KBM-7 (cell line): ENCODE results near the gene SLC37A3.
"Not testable (repeated sequence)": the region's sequence is repeated elsewhere in the genome, so short reads cannot be mapped to it uniquely, and the experiment has no call there.

Experiments
- DNase-seq: peaks from one replicate; pipeline ENCODE4 v3.0.0-alpha.2; 2015
- in situ Hi-C: fragments of 300-500 bp; cut with MboI; formaldehyde crosslinking; loops from 2 replicates; pipeline ENCODE4 v1.14.3; 2020; ENCODE audit warnings: low sequenced_read_pairs, low pct_unique_long_range_greater_than_20kb, mixed read lengths

SLC37A3 gene

GRCh38 chr7:140358412-140359051 lies 39.8 kb downstream of the SLC37A3 start:
- DNase-seq: peak; percentile 32
- in situ Hi-C loops: no loop called here

GRCh38 chr7:140358024-140358411 lies 40.3 kb downstream of the SLC37A3 start:
- in situ Hi-C loops: no loop called here
- DNase-seq: no peak

GRCh38 chr7:140350056-140350455 lies 48.3 kb downstream of the SLC37A3 start:
- in situ Hi-C loops: no loop called here
- no peak for DNase-seq

DNA sequence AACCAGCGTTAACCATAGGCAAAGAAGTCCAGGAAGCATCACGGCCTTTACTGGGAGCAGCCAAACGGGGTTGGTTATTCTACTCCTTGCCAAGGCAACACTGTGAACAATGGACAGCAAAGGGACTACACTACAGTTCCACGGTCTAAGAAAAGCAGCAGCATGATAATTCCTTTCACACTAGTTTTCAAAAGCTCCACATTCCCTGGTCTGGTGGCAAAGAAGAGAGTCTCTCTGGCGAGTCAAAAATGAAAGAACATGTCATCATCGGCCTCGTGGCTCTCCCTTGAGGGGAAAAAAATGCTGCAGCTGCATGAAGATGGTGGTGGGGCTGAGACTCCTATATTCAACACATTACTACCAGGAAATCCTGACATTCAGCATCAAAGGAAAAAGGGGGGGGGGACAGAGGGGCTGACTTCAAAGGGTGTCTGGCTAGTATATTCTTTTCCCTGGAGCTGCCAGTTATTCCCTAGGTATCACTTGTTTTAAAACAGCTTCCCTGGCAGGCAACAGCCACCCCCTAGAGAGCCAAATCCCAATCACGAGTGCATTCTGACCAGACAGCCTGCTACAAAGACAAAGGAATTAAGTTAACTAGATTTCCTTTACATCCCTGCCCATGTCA lies 49.1 kb downstream of the SLC37A3 start:
- in situ Hi-C loops: loop anchor here (25.0 kb wide), 2 partner anchors 337 to 737 kb away; no protein-coding TSS in a partner anchor
- no peak for DNase-seq

DNA sequence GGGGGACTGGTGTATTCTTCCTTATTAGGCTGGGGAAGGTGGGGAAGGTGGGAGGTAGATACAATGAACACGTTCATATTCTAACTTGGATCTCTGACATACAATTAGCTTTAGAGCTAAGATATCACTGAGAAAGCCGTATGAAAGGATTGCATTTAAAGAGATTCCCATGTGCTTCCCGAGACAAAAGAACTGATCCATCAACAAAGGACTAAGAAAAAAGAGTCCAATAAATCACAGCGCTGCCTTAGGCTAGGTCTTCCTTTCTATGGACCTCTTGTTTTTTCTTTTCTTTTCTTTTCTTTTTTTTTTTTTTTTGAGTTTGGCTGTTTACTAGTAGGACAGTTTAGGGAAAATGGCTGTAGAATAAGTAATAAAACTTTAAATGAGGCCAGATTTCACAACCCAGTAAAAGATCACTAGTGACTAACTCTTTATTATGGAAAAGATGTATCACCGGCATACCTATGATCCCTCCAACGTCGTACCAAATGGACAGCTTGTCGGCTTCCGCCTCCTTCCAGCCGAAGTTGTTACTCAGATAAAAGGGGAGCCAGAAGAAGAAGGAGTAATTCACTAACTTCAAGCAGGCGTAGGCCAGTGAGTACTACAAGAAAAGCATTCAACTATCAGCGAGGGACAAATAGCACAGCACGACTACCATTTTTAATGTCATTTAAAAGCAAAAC lies 50.0 kb downstream of the SLC37A3 start:
- DNase-seq: no peak
- in situ Hi-C loops: loop anchor here (25.0 kb wide), 2 partner anchors 336 to 736 kb away; no protein-coding TSS in a partner anchor

GRCh38 chr7:140347218-140347617 lies 51.1 kb downstream of the SLC37A3 start:
- in situ Hi-C loops: loop anchor here (25.0 kb wide), 2 partner anchors 335 to 735 kb away; no protein-coding TSS in a partner anchor
- DNase-seq: no peak

DNA sequence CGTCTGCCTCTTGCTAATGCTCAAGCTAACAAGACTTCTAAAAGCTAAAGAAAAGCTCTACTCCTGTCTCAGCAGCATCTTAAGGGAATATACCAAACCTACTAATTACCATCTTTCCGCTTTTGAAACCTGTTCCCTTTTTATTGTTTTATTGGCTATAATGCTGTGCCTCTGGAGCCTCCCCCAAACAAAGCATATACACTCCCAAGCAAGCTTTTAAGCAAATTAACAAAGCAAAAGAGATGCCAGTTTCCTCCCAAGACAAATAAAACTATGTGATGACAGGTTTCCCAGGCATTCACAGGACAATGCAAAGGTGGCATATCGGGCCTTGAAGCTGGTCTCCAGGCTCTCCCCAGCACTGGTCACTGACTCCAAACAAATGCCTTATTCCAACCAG lies 52.9 kb downstream of the SLC37A3 start:
- in situ Hi-C loops: loop anchor here (25.0 kb wide), 2 partner anchors 333 to 733 kb away; no protein-coding TSS in a partner anchor
- no peak for DNase-seq

- peak; percentile 82 for DNase-seq
Measured at GRCh38 chr7:140342727-140343514, 55.4 kb downstream of the SLC37A3 start.

DNA sequence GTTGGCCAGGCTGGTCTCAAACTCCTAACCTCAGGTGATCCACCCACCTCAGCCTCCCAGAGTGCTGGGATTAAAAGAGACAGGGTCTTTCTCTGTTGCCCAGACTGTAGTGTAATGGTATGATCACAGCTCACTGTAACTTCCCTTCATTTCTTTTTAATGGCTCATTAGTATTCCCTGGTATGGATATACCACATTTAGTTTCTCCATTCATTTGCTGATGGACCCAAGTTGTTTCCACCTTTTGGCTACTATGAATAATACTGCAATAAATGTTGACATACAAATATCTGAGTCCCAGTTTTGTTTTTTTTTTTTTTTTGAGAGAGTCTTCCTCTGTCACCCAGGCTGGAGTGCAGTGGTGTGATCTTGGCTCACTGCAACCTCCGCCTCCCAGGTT lies 59.4 kb downstream of the SLC37A3 start:
- in situ Hi-C loops: loop anchor here (25.0 kb wide), 2 partner anchors 327 to 727 kb away; no protein-coding TSS in a partner anchor
- DNase-seq: not testable (repeated sequence)

More at GRCh38 chr7:140342727-140343514, 55.4 kb downstream of the SLC37A3 start:
- in situ Hi-C loops: loop anchor here (25.0 kb wide), 2 partner anchors 331 to 731 kb away; no protein-coding TSS in a partner anchor

- DNase-seq: no peak
- in situ Hi-C loops: loop anchor here (25.0 kb wide), 2 partner anchors 322 to 722 kb away; no protein-coding TSS in a partner anchor
Measured at GRCh38 chr7:140334341-140335057, 63.8 kb downstream of the SLC37A3 start.

- in situ Hi-C loops: loop anchor here (25.0 kb wide), 2 partner anchors 321 to 721 kb away; no protein-coding TSS in a partner anchor
- DNase-seq: no peak
Measured at GRCh38 chr7:140333686-140334085, 64.6 kb downstream of the SLC37A3 start.

DNA sequence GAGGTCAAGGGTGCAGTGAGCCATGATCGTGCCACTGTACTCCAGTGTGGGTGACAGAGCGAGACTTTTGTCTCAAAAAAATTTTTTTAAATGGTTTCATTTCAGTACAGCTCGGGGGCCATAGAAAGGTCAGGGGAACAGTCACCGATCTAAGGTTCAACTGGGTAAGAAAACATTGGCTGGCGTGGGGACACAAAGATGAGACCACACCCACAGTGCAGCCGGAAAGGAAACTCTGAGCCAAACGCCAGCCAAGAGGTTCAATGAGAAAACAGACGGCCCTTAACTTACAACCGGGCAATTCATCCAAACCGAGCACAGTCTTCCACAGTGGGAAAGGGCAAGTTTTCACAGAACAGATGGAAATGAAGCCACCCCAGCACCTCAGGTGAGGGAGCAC lies 65.1 kb downstream of the SLC37A3 start:
- in situ Hi-C loops: loop anchor here (25.0 kb wide), 2 partner anchors 321 to 721 kb away; no protein-coding TSS in a partner anchor
- DNase-seq: no peak

GRCh38 chr7:140330595-140330994 lies 67.7 kb downstream of the SLC37A3 start:
- in situ Hi-C loops: loop anchor here (25.0 kb wide), 2 partner anchors 318 to 718 kb away; no protein-coding TSS in a partner anchor
- DNase-seq: no peak

GRCh38 chr7:140330128-140330527 lies 68.2 kb downstream of the SLC37A3 start:
- in situ Hi-C loops: loop anchor here (25.0 kb wide), 2 partner anchors 318 to 718 kb away; no protein-coding TSS in a partner anchor
- no peak for DNase-seq

- in situ Hi-C loops: loop anchor here (25.0 kb wide), 2 partner anchors 315 to 715 kb away; no protein-coding TSS in a partner anchor
- DNase-seq: no peak
Measured at GRCh38 chr7:140327261-140327661, 71.1 kb downstream of the SLC37A3 start.

- in situ Hi-C loops: loop anchor here (25.0 kb wide), 2 partner anchors 314 to 714 kb away; no protein-coding TSS in a partner anchor
- peak; percentile 66 for DNase-seq
Measured at GRCh38 chr7:140326116-140326928, 72.0 kb downstream of the SLC37A3 start.

DNA sequence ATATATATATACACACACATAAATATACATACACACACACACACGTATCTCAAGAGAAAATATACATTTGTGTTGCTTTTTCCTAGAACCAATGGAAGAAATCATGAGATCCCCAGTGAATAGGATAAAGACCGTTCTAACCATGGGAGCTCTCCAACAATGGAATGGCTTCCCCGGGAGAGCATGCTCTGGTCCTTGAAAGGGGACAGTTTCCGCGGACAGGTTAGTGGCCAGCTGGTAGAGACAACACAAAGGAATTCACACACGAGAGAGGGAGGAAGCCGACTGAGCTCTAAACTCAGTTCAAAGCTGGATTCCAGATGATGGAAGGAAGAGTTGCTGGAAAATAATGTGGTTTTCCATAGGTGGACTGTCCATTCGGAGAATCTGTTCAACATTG lies 72.7 kb downstream of the SLC37A3 start:
- DNase-seq: no peak
- in situ Hi-C loops: loop anchor here (25.0 kb wide), 2 partner anchors 313 to 713 kb away; no protein-coding TSS in a partner anchor
